Measurements from ENCODE around the gene TSPAN11. TPM values are rescaled to one million over a fixed set of nuclear protein-coding genes. Genes with fewer than 3 reads are reported as not detected.

Gene TSPAN11
- total RNA-seq, 1 donor from 2014 or later, result 31.0 TPM

- no peak overlapping the region for H3K27ac Mint-ChIP-seq (ENCODE audit: unreplicated experiment)
- no peak for DNase-seq
- H3K27me3 Mint-ChIP-seq (ENCODE audit: unreplicated experiment), result peaks cover 9% of the 10 kb centered on the region
- no peaks in the 10 kb centered on the region for H3K36me3 Mint-ChIP-seq (ENCODE audit: unreplicated experiment)
- peaks cover 15% of the 10 kb centered on the region for H3K4me1 Mint-ChIP-seq (ENCODE audit: low read depth, unreplicated experiment)
- no peak for TF ChIP-seq CTCF (IDR thresholded peaks at IDR 0.05; ENCODE audit: partially characterized antibody, unreplicated experiment)
- H3K4me3 Mint-ChIP-seq (ENCODE audit: unreplicated experiment), result no peak overlapping the region
- no peaks in the 10 kb centered on the region for H3K9me3 Mint-ChIP-seq (ENCODE audit: unreplicated experiment)
Observed at GRCh38 chr12:31002361-31002725, 75.8 kb downstream of the TSPAN11 start.

GRCh38 chr12:31002999-31003398 lies 76.5 kb downstream of the TSPAN11 start:
- H3K27ac Mint-ChIP-seq (ENCODE audit: unreplicated experiment), result no peak overlapping the region

GRCh38 chr12:31003861-31004640 lies 77.5 kb downstream of the TSPAN11 start:
- H3K36me3 Mint-ChIP-seq (ENCODE audit: unreplicated experiment), result no peaks in the 10 kb centered on the region
- H3K27ac Mint-ChIP-seq (ENCODE audit: unreplicated experiment), result no peak overlapping the region
- peaks cover 11% of the 10 kb centered on the region for H3K9me3 Mint-ChIP-seq (ENCODE audit: unreplicated experiment)
- no peak for DNase-seq
- peaks cover 30% of the 10 kb centered on the region for H3K4me1 Mint-ChIP-seq (ENCODE audit: low read depth, unreplicated experiment)
- H3K27me3 Mint-ChIP-seq (ENCODE audit: unreplicated experiment), result peaks cover 15% of the 10 kb centered on the region
- TF ChIP-seq CTCF (IDR thresholded peaks at IDR 0.05; ENCODE audit: partially characterized antibody, unreplicated experiment), result no peak
- no peak overlapping the region for H3K4me3 Mint-ChIP-seq (ENCODE audit: unreplicated experiment)

More at GRCh38 chr12:31002999-31003398, 76.5 kb downstream of the TSPAN11 start:
- peaks cover under 1% of the 10 kb centered on the region for H3K9me3 Mint-ChIP-seq (ENCODE audit: unreplicated experiment)
- no peak for DNase-seq
- no peaks in the 10 kb centered on the region for H3K36me3 Mint-ChIP-seq (ENCODE audit: unreplicated experiment)
- peaks cover 20% of the 10 kb centered on the region for H3K4me1 Mint-ChIP-seq (ENCODE audit: low read depth, unreplicated experiment)
- H3K4me3 Mint-ChIP-seq (ENCODE audit: unreplicated experiment), result no peak overlapping the region
- peaks cover 8% of the 10 kb centered on the region for H3K27me3 Mint-ChIP-seq (ENCODE audit: unreplicated experiment)
- TF ChIP-seq CTCF (IDR thresholded peaks at IDR 0.05; ENCODE audit: partially characterized antibody, unreplicated experiment), result no peak

- Mint-ChIP-seq H3K27me3 (ENCODE audit: unreplicated experiment) (peaks cover 16% of the 10 kb centered on the region), H3K36me3 (ENCODE audit: unreplicated experiment) (no peaks in the 10 kb centered on the region), H3K9me3 (ENCODE audit: unreplicated experiment) (peaks cover 17% of the 10 kb centered on the region), H3K27ac (ENCODE audit: unreplicated experiment) (no peak overlapping the region), H3K4me1 (ENCODE audit: low read depth, unreplicated experiment) (peaks cover 36% of the 10 kb centered on the region), H3K4me3 (ENCODE audit: unreplicated experiment) (no peak overlapping the region)
- DNase-seq, result no peak
- TF ChIP-seq CTCF (IDR thresholded peaks at IDR 0.05; ENCODE audit: partially characterized antibody, unreplicated experiment), result no peak
Observed at GRCh38 chr12:31004666-31005065, 78.1 kb downstream of the TSPAN11 start.

GRCh38 chr12:31005256-31005943 lies 78.9 kb downstream of the TSPAN11 start:
- no peak for TF ChIP-seq CTCF (IDR thresholded peaks at IDR 0.05; ENCODE audit: partially characterized antibody, unreplicated experiment)
- Mint-ChIP-seq H3K9me3 (ENCODE audit: unreplicated experiment) (peaks cover 17% of the 10 kb centered on the region), H3K36me3 (ENCODE audit: unreplicated experiment) (no peaks in the 10 kb centered on the region), H3K4me1 (ENCODE audit: low read depth, unreplicated experiment) (peaks cover 42% of the 10 kb centered on the region), H3K27me3 (ENCODE audit: unreplicated experiment) (peaks cover 16% of the 10 kb centered on the region), H3K4me3 (ENCODE audit: unreplicated experiment) (no peak overlapping the region), H3K27ac (ENCODE audit: unreplicated experiment) (no peak overlapping the region)
- no peak for DNase-seq

Measured in glutamatergic neuron (in vitro differentiated cells).